ENCODE data around the gene CDK4.

CDK4 gene

DNA sequence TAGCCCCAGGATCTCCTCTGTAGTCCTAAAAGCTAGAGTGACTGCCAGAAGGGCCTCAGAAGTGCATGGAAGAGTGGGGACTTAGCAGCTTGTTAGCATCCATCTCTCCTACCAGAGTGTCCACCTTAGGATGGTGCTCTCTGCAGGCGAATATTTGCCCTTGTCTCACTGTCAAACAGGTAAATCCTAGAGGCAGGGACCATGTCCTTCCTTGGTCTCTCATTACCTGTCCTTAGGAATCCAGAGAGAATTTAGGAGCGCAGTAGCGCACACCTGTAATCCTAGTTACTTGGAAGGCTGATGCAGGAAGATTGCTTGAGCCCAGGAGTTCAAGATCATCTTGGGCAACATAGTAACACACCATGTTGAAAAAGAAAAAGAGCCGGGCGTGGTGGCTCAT is 35.0 kb downstream of the CDK4 start:
- TF ChIP-seq, protein P1, sequence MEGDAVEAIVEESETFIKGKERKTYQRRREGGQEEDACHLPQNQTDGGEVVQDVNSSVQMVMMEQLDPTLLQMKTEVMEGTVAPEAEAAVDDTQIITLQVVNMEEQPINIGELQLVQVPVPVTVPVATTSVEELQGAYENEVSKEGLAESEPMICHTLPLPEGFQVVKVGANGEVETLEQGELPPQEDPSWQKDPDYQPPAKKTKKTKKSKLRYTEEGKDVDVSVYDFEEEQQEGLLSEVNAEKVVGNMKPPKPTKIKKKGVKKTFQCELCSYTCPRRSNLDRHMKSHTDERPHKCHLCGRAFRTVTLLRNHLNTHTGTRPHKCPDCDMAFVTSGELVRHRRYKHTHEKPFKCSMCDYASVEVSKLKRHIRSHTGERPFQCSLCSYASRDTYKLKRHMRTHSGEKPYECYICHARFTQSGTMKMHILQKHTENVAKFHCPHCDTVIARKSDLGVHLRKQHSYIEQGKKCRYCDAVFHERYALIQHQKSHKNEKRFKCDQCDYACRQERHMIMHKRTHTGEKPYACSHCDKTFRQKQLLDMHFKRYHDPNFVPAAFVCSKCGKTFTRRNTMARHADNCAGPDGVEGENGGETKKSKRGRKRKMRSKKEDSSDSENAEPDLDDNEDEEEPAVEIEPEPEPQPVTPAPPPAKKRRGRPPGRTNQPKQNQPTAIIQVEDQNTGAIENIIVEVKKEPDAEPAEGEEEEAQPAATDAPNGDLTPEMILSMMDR (IDR thresholded peaks at IDR 0.05): no peak

DNA sequence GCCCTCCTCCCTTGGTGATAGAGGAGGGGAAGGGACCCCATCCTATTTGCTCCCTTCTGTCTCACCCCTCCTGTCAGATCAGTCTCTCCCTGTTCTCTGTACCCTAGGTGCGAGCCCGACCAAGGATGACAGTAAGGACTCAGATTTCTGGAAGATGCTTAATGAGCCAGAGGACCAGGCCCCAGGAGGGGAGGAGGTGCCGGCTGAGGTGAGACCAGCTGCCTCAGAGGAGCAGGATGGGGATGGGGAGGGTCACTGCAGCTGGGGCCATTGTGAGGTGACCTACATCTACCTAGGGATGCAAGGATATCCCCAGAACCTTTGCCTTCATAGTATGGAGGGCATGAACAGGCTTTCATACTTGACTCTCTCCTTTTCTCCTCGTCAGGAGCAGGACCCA is 35.8 kb downstream of the CDK4 start:
- TF ChIP-seq, protein P1 (IDR thresholded peaks at IDR 0.05): no peak

DNA sequence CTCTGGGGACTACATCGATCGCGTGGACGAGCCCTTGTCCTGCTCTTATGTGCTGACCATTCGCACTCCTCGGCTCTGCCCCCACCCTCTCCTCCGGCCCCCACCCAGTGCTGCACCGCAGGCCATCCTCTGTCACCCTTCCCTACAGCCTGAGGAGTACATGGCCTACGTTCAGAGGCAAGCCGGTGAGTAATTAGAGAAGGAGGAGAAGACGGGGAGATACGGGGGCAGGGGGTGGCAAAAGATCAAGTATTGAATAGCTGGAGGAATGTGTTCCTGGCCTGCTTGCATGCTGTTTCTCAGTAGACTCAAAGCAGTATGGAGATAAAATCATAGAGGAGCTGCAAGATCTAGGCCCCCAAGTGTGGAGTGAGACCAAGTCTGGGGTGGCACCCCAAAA is 36.3 kb downstream of the CDK4 start:
- TF ChIP-seq, protein P1 (IDR thresholded peaks at IDR 0.05): no peak

DNA sequence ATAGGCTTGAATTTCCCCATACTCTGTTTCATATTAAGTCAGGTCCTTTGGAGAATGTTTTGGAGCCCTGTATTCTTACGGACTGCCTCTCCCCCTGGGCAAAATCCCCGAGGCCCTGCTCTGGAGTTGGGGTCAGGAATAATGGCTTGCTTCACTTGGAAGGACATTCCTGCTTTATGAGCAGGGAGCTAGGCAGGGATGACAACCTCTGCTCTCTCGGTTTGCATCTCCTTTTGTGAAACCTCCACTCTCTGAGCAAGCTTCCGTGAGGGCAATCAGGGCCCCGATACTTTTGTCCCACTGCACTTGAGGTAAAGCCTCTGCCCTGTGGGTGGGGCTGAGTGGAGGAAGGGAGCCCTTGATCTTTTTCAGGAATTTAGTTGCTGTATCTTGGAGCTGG is 38.9 kb downstream of the CDK4 start:
- TF ChIP-seq, protein P1 (IDR thresholded peaks at IDR 0.05): no peak

DNA sequence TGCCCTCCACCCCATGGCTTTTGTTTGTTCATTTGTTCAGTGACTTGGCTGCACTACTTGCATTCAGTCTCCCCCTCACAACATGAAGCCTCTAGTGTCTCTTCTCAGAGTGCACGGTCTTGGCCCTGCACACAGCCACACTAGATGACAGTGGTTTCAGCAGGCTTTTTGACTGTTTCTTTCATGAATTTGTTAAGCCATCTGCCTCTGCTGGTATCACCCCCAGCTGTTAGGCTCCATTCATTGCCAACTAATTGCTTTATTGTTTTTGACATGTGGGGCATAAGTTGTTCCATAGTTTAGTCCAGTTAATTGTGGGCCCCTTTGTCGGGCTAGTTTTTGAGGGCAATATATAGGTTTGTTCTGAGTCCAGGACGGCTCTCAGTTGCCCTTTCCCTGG is 39.4 kb downstream of the CDK4 start:
- TF ChIP-seq, protein P1 (IDR thresholded peaks at IDR 0.05): no peak

DNA sequence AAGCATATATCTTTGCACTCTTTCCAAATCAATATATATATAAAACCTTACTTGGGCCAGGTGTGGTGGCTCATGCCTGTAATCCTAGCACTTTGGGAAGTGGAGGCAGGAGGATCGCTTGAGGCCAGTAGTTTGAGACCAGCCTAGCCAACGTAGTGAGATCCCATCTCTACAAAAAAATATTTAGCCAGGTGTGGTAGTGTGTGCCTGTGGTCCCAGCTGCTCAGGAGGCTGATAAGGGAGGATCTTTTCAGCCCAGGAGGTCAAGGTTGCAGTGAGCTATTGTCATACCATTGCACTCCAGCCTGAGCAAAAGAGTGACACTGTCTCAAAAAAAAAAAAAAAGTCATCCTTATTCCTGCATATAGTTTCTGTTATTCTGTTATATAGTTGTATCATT is 43.8 kb downstream of the CDK4 start:
- TF ChIP-seq, protein P1 (IDR thresholded peaks at IDR 0.05): no peak

DNA sequence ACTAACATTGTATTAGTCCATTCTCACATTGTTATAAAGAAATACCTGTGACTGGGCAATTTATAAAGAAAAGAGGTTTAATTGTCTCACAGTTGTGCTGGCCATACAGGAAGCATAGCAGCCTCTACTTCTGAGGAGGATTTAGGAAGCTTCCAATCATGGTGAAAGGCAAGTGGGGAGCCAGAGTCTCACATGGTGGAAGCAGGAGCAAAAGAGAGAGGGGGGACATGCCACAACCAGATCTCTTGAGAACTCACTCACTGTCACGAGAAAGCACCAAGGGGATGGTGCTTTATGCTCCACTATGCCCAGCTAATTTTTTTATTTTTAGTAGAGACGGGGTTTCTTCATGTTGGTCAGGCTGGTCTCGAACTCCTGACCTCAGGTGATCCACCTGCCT is 44.9 kb downstream of the CDK4 start:
- TF ChIP-seq, protein P1 (IDR thresholded peaks at IDR 0.05): no peak

DNA sequence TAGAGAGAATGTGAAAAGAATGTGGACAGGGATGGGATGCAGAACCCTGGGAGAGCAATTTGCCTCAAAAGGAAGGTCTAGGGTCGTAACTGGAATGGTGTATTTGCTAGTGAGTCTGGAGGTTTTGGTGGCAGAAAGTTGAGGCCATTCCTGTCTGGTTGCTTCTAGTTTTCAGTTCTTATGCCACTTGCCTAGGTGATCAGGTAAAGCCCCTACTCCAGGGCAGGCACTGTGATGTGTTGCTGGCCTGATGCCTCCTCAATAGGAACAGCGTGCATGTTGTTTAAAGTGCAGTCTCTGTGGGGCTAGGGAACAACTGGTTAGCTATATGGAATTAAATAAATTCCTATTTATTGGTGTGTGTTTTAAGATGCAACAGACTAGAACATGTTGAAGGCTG is 51.8 kb downstream of the CDK4 start:
- TF ChIP-seq, protein P1 (IDR thresholded peaks at IDR 0.05): no peak
